Astrocyte of the spinal cord (primary cell): Measurements from ENCODE around the gene BBLN.

Experiments used
- DNase-seq: peaks from one replicate; pipeline ENCODE4 v3.0.0; 2011; ENCODE audit warnings: low read depth, low spot score
- H3K4me3 ChIP-seq: 2 replicates; pipeline ENCODE4 v1.5.1; 2011; ENCODE audit warnings: low read depth, mild to moderate bottlenecking, low read length, moderate library complexity
- in situ Hi-C: cut with HindIII; loops from 2 replicates; pipeline ENCODE4 v1.10.0; 2017; ENCODE audit warnings: low sequenced_read_pairs
- TF ChIP-seq, protein P1 (sequence below): IDR thresholded peaks from 2 replicates; pipeline ENCODE4 v1.5.1; 2012; ENCODE audit warnings: low read depth, mild to moderate bottlenecking, low read length, inconsistent platforms

Gene BBLN

GRCh38 chr9:128141604-128142003 is 18.5 kb upstream of the BBLN start:
- no peak for DNase-seq
- in situ Hi-C loops = no loop called here
- no peak overlapping the region for H3K4me3 ChIP-seq
- TF ChIP-seq, protein P1, sequence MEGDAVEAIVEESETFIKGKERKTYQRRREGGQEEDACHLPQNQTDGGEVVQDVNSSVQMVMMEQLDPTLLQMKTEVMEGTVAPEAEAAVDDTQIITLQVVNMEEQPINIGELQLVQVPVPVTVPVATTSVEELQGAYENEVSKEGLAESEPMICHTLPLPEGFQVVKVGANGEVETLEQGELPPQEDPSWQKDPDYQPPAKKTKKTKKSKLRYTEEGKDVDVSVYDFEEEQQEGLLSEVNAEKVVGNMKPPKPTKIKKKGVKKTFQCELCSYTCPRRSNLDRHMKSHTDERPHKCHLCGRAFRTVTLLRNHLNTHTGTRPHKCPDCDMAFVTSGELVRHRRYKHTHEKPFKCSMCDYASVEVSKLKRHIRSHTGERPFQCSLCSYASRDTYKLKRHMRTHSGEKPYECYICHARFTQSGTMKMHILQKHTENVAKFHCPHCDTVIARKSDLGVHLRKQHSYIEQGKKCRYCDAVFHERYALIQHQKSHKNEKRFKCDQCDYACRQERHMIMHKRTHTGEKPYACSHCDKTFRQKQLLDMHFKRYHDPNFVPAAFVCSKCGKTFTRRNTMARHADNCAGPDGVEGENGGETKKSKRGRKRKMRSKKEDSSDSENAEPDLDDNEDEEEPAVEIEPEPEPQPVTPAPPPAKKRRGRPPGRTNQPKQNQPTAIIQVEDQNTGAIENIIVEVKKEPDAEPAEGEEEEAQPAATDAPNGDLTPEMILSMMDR = no peak

GRCh38 chr9:128142061-128142460 is 18.0 kb upstream of the BBLN start:
- in situ Hi-C loops = no loop called here
- TF ChIP-seq, protein P1 = no peak
- DNase-seq = no peak
- no peak overlapping the region for H3K4me3 ChIP-seq

DNA sequence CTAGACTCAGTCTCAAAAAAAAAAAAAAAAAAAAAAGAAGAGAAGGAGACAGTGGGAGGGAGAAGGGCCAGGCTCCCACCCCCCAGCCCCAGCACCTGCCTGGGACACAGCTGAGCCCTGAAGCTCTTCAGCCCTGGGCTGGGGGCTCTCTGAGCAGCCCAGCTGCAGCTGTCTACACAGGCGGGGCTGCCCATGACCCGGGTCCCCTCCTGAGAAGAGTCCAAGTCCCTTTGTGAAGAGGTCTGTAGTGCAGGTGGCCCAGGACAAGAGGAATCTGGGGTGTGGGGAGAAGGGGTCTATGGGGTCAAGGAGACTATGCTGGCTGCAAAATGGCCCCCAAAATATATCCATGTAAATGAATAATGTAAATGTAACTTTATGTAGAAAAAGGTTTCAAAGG is 17.5 kb upstream of the BBLN start:
- no peak for DNase-seq
- H3K4me3 ChIP-seq = no peak overlapping the region
- TF ChIP-seq, protein P1 = no peak
- in situ Hi-C loops = no loop called here

- in situ Hi-C loops = no loop called here
- DNase-seq = no peak
- H3K4me3 ChIP-seq = no peak overlapping the region
- TF ChIP-seq, protein P1 = no peak
Measured at GRCh38 chr9:128143525-128144238, 16.4 kb upstream of the BBLN start.

GRCh38 chr9:128144239-128145181 is 15.6 kb upstream of the BBLN start:
- no peak for DNase-seq
- TF ChIP-seq, protein P1 = no peak
- H3K4me3 ChIP-seq = no peak overlapping the region
- in situ Hi-C loops = no loop called here

DNA sequence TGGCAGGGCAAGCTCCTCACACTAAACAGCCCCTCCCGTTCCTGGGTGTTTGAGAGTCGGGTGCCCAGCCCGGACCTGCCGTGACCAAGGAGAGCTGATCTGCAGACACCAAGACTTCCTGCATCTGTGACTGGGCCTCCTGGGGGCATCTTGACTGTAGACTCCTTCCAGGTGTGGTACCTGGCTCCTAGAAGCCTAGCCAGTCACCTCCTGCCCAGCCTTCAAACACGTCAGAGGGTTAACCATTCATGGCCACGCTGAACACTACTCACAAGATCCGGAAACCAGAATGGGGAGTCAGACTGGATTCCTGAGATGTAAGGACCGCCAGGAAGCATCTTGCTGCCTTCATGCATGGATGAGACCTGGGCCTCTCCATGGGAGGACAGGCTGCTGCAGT is 14.5 kb upstream of the BBLN start:
- DNase-seq = no peak
- H3K4me3 ChIP-seq = no peak overlapping the region

More for the DNA sequence above, 14.5 kb upstream of the BBLN start:
- in situ Hi-C loops = no loop called here
- TF ChIP-seq, protein P1 = no peak
